GM12872 (cell line): ENCODE results near the gene SYT2.

Experiments used
- CTCF ChIP-seq: IDR thresholded peaks from 3 replicates; pipeline ENCODE4 v1.5.1; 2011; ENCODE audit warnings: low read depth, mild to moderate bottlenecking, low read length, moderate library complexity; ENCODE audit not compliant: insufficient read depth

SYT2 gene

GRCh38 chr1:202564958-202565495 lies 145.2 kb downstream of the SYT2 start:
- no peak for TF ChIP-seq CTCF

- TF ChIP-seq CTCF, result no peak
Measured at GRCh38 chr1:202563818-202564217, 146.4 kb downstream of the SYT2 start.

- TF ChIP-seq CTCF, result no peak
Measured at GRCh38 chr1:202562444-202563060, 147.7 kb downstream of the SYT2 start.

GRCh38 chr1:202561726-202562443 lies 148.4 kb downstream of the SYT2 start:
- TF ChIP-seq CTCF, result peak; percentile 29; the same call in 1 of the 3 replicates

GRCh38 chr1:202561240-202561639 lies 149.0 kb downstream of the SYT2 start:
- no peak for TF ChIP-seq CTCF

GRCh38 chr1:202553560-202554038 lies 156.7 kb downstream of the SYT2 start:
- no peak for TF ChIP-seq CTCF

- TF ChIP-seq CTCF, result no peak
Measured at GRCh38 chr1:202551683-202552082, 158.6 kb downstream of the SYT2 start.
